Suppressor macrophage (primary cell): ENCODE results near the gene CELSR1.

ENCODE experiments used
- DNase-seq, 4 experiments: peaks; one replicate each; pipeline ENCODE4 v3.0.0-alpha.2; 2020 to 2022

CELSR1 gene

GRCh38 chr22:46349681-46350080 lies 187.7 kb downstream of the CELSR1 start:
- no peak for DNase-seq

GRCh38 chr22:46349238-46349637 lies 188.2 kb downstream of the CELSR1 start:
- DNase-seq = no peak

GRCh38 chr22:46348099-46348695 lies 189.2 kb downstream of the CELSR1 start:
- DNase-seq = no peak

- DNase-seq = no peak
Measured at GRCh38 chr22:46347646-46348045, 189.8 kb downstream of the CELSR1 start.

- DNase-seq = no peak
Measured at GRCh38 chr22:46346680-46347405, 190.6 kb downstream of the CELSR1 start.

GRCh38 chr22:46340676-46341075 lies 196.7 kb downstream of the CELSR1 start:
- DNase-seq = no peak

GRCh38 chr22:46339956-46340355 lies 197.5 kb downstream of the CELSR1 start:
- DNase-seq = no peak

GRCh38 chr22:46338636-46339035 lies 198.8 kb downstream of the CELSR1 start:
- no peak for DNase-seq

- DNase-seq = no peak
Measured at GRCh38 chr22:46337870-46338269, 199.6 kb downstream of the CELSR1 start.

- DNase-seq = peak; percentile 32 to 65 (median 46)
Measured at GRCh38 chr22:46336119-46337078, 201.0 kb downstream of the CELSR1 start.

GRCh38 chr22:46335201-46336118 lies 202.0 kb downstream of the CELSR1 start, which contains the start of gene TRMU:
Gene TRMU, plus strand, starts transcription at chr22:46335714. Its CDS starts 51 bp downstream, at chr22:46335765.
- DNase-seq = peak; percentile 93 to 97 (median 95)

- no peak for DNase-seq
Measured at GRCh38 chr22:46331496-46331895, 205.9 kb downstream of the CELSR1 start.

- DNase-seq = no peak
Measured at GRCh38 chr22:46330426-46330825, 207.0 kb downstream of the CELSR1 start.

- DNase-seq = no peak
Measured at GRCh38 chr22:46329616-46330015, 207.8 kb downstream of the CELSR1 start.

- DNase-seq = no peak
Measured at GRCh38 chr22:46328797-46329196, 208.6 kb downstream of the CELSR1 start.

- no peak for DNase-seq
Measured at GRCh38 chr22:46327691-46328465, 209.5 kb downstream of the CELSR1 start.

- DNase-seq = no peak
Measured at GRCh38 chr22:46326066-46326680, 211.2 kb downstream of the CELSR1 start.

GRCh38 chr22:46323162-46323561 lies 214.3 kb downstream of the CELSR1 start:
- DNase-seq = no peak

GRCh38 chr22:46322711-46323110 lies 214.7 kb downstream of the CELSR1 start:
- no peak for DNase-seq

GRCh38 chr22:46320716-46321386 lies 216.6 kb downstream of the CELSR1 start:
- DNase-seq = no peak
